Raji (cell line): ENCODE measurements around the gene IFT81.

Experiments used
- POLR2A ChIP-seq: IDR thresholded peaks from 2 replicates; pipeline ENCODE4 v1.6.1; 2011; ENCODE audit warnings: low read depth, low read length, control low read depth; ENCODE audit not compliant: insufficient read depth

Gene IFT81

DNA sequence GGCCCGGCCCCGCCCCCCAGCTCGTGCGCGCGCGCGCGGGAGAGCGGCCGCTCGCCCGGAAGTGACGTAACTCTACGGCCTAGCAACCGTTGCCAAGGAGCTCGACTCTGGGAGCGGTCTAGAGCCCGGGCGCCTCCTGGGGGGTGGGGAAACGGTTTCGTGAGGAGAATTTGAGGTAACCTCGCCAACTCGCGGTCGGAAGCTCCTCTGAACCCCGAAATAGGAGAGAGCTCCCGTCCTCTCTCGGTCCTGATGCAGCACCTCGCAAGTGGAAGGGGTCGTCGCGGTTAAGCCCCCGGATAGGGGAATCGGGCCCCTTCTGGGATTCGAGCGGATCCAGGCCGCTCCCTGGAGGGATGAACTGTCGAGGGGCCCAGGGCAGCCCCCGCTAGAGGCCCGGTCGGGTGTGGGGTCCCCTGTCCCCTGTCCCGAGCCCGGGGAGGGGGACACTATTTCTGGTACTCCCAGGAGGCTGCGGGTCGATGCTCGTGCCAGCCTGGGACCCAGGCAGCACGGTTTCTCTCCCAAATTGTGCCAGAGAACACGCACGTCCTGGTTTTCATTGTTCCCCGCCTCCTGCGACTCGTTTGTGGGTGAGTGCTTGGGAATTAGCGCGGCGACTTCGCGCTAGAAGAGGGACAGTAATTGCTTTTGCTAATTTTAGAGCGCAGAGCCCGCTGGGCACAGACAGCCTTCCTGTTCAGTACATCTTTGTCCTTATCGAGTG, at the start of gene IFT81:
TSS of gene IFT81 (plus strand) at position 89 of the 727 bp plus-strand sequence. CDS start 3,024 bp downstream, outside the sequence.
- peak; percentile 46 for TF ChIP-seq POLR2A

GRCh38 chr12:110075880-110076279, 48.3 kb upstream of the IFT81 start:
- TF ChIP-seq POLR2A = no peak

DNA sequence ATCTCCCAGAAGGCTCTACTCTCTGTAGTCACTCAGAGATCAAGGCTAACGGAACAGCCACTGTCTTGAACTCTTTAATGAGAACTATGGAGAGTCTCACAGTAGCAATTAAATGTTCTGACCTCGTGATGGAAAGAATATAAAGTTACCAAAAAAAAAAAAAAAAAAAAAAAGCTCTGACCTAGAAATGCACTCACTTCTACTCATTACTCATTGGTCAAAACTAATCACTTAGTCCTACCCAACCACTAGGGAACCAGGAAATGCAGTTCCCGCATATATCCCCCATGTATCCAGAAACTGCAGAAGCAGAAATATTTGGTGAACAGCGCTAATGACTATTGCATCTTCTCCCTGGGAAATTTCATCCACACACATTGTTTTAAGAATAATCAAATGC, 46.4 kb upstream of the IFT81 start:
- no peak for TF ChIP-seq POLR2A

- peak; percentile 44; the same call in 1 of the 2 replicates for TF ChIP-seq POLR2A
These were observed 44.4 kb upstream of the IFT81 start for GRCh38 chr12:110079477-110080400.

- TF ChIP-seq POLR2A = no peak
These were observed 43.7 kb upstream of the IFT81 start for GRCh38 chr12:110080410-110080809.

GRCh38 chr12:110084314-110085015, 39.7 kb upstream of the IFT81 start:
- TF ChIP-seq POLR2A = no peak

DNA sequence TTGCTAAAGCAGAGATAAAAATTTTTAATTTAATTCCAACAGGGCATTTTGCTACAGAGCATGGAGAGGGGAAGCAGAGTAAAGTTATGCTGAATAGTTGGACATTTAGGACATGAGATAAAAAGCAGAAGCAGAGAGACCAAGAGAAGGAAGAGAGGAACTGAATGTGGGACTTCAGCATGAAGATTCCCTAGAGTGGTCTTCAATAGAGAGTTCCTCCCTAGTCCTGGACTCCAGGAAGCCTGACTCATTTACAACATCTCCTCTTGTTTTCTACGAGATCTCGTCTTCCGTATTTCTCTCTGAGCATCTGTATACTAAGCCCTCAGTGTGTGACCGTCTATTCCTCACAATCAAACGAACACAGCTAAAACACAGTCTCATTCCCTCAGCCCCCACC, 35.2 kb upstream of the IFT81 start:
- TF ChIP-seq POLR2A = no peak

DNA sequence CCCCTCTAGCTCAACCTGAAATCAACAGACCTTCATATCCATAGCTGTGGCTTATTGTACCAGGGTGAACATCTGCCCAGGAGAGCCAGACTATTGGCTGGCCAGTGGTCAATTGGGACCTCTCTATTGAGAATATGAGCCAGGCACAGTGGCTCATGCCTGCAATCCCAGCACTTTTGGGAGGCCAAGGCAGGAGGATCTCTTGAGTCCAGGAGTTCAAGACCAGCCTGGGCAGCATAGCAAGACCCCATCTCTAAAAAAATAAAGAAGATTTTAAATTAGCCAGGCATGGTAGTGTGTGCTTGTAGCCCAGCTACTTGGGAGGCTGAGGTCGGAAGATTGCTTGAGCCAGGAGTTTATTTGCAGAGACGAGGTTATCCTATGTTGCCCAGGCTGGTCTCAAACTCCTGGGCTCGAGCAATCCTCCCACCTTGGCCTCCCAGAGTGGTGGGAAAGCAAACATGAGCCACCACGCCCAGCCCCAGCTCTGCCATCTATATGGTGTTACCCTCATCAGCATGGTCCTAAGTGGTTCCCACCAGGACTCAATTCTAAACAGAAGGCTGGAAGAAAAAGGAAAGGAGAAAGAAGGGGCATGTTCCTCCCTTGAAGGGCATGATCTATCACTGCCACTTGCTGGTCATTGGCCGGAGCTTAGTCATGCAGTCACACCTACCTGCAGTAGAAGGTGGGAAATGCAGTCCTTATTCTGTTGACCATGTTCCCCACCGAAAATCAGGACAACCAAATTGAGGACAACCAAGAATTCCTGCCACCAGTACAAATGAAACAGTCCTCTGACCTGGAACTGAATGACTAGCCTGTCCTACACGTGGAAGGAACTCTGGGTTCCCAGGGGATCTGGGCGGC, 33.7 kb upstream of the IFT81 start:
- TF ChIP-seq POLR2A = no peak

DNA sequence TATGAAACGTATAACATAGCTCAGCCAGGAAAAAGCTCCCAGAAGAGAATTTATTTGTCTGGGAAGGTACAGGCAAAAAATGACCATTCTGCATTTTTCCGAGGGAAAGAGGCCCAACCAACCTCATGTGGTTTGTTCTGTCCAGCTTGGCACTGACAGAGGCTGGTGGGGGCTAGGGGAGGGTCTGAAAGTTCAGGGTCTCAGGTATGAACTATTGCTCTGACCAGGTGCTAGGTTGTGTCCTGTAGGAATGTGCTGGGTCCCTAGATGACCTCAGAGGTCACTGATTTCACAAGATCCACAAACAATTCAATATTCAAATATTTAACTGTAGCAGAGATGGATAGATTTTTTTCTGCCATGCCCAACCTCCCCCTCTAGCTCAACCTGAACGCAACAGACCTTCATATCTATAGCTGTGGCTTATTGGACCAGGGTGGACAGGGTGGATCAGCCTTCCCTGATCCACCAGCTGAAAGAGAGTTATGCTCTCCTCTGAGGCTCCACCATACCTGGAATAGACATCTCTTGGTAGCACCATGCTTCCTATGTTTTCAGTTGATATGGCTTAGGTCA, 32.9 kb upstream of the IFT81 start:
- no peak for TF ChIP-seq POLR2A

DNA sequence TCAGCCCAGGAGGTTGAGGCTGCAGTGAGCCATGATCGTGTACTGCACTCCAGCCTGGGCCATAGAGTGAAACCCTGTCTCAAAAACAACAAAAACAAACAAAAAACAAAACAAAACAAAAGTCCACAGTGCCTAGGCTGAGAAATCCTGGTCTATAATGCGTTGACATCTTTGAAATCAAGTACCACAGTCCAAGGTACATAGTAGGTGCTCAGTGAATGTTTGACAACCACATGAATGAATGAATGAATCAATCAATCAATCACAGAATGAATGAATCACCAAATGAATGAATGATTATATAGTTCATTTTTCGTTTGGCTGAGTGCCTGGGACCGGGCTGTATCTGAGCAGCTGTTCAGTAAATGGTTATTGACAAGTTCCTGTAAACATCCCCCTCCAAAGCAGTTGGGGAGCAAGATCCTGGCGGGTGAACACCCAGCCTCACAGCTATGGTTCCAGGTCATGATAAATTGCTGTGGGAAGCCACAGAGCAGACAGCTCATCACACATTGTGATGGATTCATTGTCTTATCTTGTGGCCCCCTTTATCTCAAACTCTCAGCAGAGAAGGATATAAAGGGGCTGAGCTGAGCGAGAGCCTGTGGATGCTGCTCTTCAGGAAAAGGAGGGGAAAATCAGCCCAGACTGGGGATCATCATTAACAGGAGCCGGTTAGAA, 30.4 kb upstream of the IFT81 start:
- no peak for TF ChIP-seq POLR2A

GRCh38 chr12:110100315-110100970, 23.7 kb upstream of the IFT81 start:
- peak; percentile 29; the same call in 1 of the 2 replicates for TF ChIP-seq POLR2A

DNA sequence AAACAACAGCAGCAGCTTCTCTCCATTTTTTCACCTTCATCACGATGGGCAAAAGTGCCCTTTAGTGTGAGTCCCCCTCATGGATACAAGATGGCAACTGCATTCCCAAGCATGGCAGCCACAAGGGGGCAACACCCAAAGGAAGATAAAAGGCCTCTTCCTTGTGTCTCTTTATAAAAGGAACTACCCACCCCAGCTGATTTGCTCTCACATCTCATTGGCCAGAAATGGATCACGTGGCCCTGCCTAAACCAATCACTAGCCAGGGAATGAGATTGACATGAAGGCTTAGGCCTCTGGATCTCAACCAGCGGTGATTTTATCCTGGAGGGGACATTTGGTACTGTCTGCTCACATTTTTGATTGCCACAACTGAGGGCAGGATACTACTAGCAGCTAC, 21.9 kb upstream of the IFT81 start:
- no peak for TF ChIP-seq POLR2A
